HEK293 (cell line): Measurements from ENCODE around the gene SLC6A6.
A peak's percentile ranks its signal among the peaks of the same experiment; 100 is the strongest.

ENCODE experiments used
- CTCF ChIA-PET: fragments of 350-600 bp; formaldehyde crosslinking; extraction: SDS; loops from one replicate; lab custom pipeline; 2021; ENCODE audit warnings: antibody characterized with exemption; lab: Yijun Ruan, JAX
- POLR2A ChIA-PET: fragments of 300-600 bp; formaldehyde crosslinking; extraction: SDS; loops from one replicate; lab custom pipeline; 2020; ENCODE audit warnings: antibody characterized with exemption, inconsistent platforms; lab: Yijun Ruan, JAX
- H3K27ac ChIP-seq: fragments of 200-500 bp; sonication (Bioruptor generic); 2 replicates; pipeline ENCODE4 v1.5.1; 2014; ENCODE audit warnings: low read depth, low read length, control low read depth, inconsistent platforms; ENCODE audit errors: extremely low read depth
- H3K36me3 ChIP-seq, 2 experiments: fragments of 200-500 bp in 1 of 2; sonication (Bioruptor generic) in 1 of 2; 1 replicate in 1 of 2; 2 replicates in 1 of 2; pipeline ENCODE4 v1.5.1; 2014 to 2017; ENCODE audit warnings: inconsistent platforms in 2 of 2, low read length in 2 of 2; ENCODE audit not compliant: control insufficient read depth in 2 of 2, insufficient read depth in 1 of 2
- H3K4me1 ChIP-seq: fragments of 200-500 bp; sonication (Bioruptor generic); 2 replicates; pipeline ENCODE4 v1.5.1; 2014; ENCODE audit warnings: mild to moderate bottlenecking, low read length, inconsistent platforms; ENCODE audit not compliant: control insufficient read depth, insufficient read depth
- H3K4me3 ChIP-seq: 2 replicates; pipeline ENCODE4 v1.5.1; 2011; ENCODE audit warnings: low read depth, mild to moderate bottlenecking, control low read depth, low read length, moderate library complexity
- H3K9me3 ChIP-seq: fragments of 200-500 bp; sonication (Bioruptor generic); 2 replicates; pipeline ENCODE4 v1.5.1; 2014; ENCODE audit warnings: low read depth, low read length, inconsistent platforms; ENCODE audit not compliant: control insufficient read depth, insufficient read depth
- FEZF1 ChIP-seq: fragments of 450-650 bp; formaldehyde crosslinking; IDR thresholded peaks from 2 replicates; pipeline ENCODE4 v1.5.1; 2016; ENCODE audit warnings: missing biosample characterization, missing genetic modification characterization
- GFI1B ChIP-seq: fragments of 450-650 bp; formaldehyde crosslinking; IDR thresholded peaks from 2 replicates; pipeline ENCODE4 v1.5.1; 2016; ENCODE audit warnings: missing biosample characterization, missing genetic modification characterization
- KLF1 ChIP-seq: fragments of 450-650 bp; formaldehyde crosslinking; IDR thresholded peaks from 2 replicates; pipeline ENCODE4 v1.5.1; 2016; ENCODE audit warnings: missing biosample characterization, missing genetic modification characterization
- TCF7L2 ChIP-seq: IDR thresholded peaks from 2 replicates; pipeline ENCODE4 v1.6.1; 2011; ENCODE audit warnings: low read depth, mild to moderate bottlenecking, inconsistent platforms, low read length, moderate library complexity, borderline replicate concordance
- YY1 ChIP-seq: fragments of 450-650 bp; formaldehyde crosslinking; IDR thresholded peaks from 2 replicates; pipeline ENCODE4 v1.5.1; 2018; ENCODE audit warnings: missing biosample characterization, missing genetic modification characterization
- ZBTB7A ChIP-seq: fragments of 450-650 bp; formaldehyde crosslinking; IDR thresholded peaks from 2 replicates; pipeline ENCODE4 v1.5.1; 2016; ENCODE audit warnings: low read depth, missing biosample characterization, missing genetic modification characterization
- ZEB2 ChIP-seq: fragments of 450-650 bp; formaldehyde crosslinking; IDR thresholded peaks from 2 replicates; pipeline ENCODE4 v1.5.1; 2016; ENCODE audit warnings: missing biosample characterization, missing genetic modification characterization
- ZNF114 ChIP-seq: fragments of 450-650 bp; formaldehyde crosslinking; IDR thresholded peaks from 2 replicates; pipeline ENCODE4 v1.5.0; 2017; ENCODE audit warnings: missing biosample characterization, missing genetic modification characterization
- ZNF23 ChIP-seq: fragments of 450-650 bp; formaldehyde crosslinking; IDR thresholded peaks from 2 replicates; pipeline ENCODE4 v1.5.1; 2016; ENCODE audit warnings: missing biosample characterization, missing genetic modification characterization, borderline replicate concordance
- ZNF585B ChIP-seq: fragments of 450-650 bp; formaldehyde crosslinking; IDR thresholded peaks from 2 replicates; pipeline ENCODE4 v1.5.1; 2016; ENCODE audit warnings: missing biosample characterization, missing genetic modification characterization
- ZNF629 ChIP-seq: fragments of 450-650 bp; formaldehyde crosslinking; IDR thresholded peaks from 2 replicates; pipeline ENCODE4 v1.5.1; 2017; ENCODE audit warnings: missing biosample characterization, missing genetic modification characterization
- ZNF654 ChIP-seq: fragments of 450-650 bp; formaldehyde crosslinking; IDR thresholded peaks from 2 replicates; pipeline ENCODE4 v1.5.1; 2016; ENCODE audit warnings: low read depth, missing biosample characterization, missing genetic modification characterization
- ZNF837 ChIP-seq: fragments of 450-650 bp; formaldehyde crosslinking; IDR thresholded peaks from 2 replicates; pipeline ENCODE4 v1.5.1; 2016; ENCODE audit warnings: missing biosample characterization, missing genetic modification characterization
- ZNF843 ChIP-seq: fragments of 450-650 bp; formaldehyde crosslinking; IDR thresholded peaks from 2 replicates; pipeline ENCODE4 v1.5.1; 2016; ENCODE audit warnings: missing biosample characterization, missing genetic modification characterization
- TF ChIP-seq, protein P1 (sequence below): fragments of 450-650 bp; formaldehyde crosslinking; IDR thresholded peaks from 2 replicates; pipeline ENCODE4 v1.5.1; 2016; ENCODE audit warnings: missing biosample characterization, missing genetic modification characterization
- TF ChIP-seq, protein P2 (sequence below): fragments of 450-650 bp; formaldehyde crosslinking; IDR thresholded peaks from 2 replicates; pipeline ENCODE4 v1.5.1; 2016; ENCODE audit warnings: missing biosample characterization, missing genetic modification characterization
- TF ChIP-seq, protein P3 (sequence below): IDR thresholded peaks from 2 replicates; pipeline ENCODE4 v1.6.1; 2011; ENCODE audit warnings: mild to moderate bottlenecking, low read depth, low read length, borderline replicate concordance
- TF ChIP-seq, protein P4 (sequence below): fragments of 450-650 bp; formaldehyde crosslinking; IDR thresholded peaks from 2 replicates; pipeline ENCODE4 v1.5.1; 2016; ENCODE audit warnings: missing biosample characterization, missing genetic modification characterization
- TF ChIP-seq, protein P5 (sequence below): fragments of 450-650 bp; formaldehyde crosslinking; IDR thresholded peaks from 2 replicates; pipeline ENCODE4 v1.5.1; 2016; ENCODE audit warnings: missing biosample characterization, missing genetic modification characterization
- TF ChIP-seq, protein P6 (sequence below): fragments of 450-650 bp; formaldehyde crosslinking; IDR thresholded peaks from 2 replicates; pipeline ENCODE4 v1.5.1; 2017; ENCODE audit warnings: missing biosample characterization, missing genetic modification characterization

SLC6A6 gene

DNA sequence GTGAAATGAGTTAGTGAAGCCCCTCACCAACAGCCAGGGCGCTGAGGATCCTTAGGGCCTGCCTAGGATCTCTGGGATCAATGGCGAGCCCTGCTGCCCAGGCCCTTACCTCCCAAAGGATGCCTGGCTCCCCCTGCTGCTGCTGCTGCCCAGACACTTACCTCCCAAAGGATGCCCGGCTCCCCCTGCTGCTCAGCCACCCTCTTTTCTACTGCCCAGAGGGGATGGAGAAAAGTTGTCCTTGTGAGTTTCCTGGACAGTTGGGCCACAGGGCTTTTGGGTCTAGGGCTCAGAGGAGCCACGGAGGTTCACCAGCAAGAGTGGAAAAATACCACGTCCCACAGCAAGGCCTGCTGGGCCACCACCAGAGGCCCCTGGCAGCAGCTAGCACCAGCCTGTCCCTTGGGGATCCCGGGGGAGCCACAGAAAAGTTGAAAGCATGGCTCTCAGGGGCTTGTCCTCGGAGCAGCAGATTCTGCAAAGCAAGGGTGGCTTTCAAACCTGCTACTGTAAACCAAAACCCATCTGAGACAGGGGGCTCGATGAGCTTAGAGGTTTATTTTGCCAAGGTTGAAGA, 59.4 kb downstream of the SLC6A6 start (continued):
- TF ChIP-seq, protein P1, sequence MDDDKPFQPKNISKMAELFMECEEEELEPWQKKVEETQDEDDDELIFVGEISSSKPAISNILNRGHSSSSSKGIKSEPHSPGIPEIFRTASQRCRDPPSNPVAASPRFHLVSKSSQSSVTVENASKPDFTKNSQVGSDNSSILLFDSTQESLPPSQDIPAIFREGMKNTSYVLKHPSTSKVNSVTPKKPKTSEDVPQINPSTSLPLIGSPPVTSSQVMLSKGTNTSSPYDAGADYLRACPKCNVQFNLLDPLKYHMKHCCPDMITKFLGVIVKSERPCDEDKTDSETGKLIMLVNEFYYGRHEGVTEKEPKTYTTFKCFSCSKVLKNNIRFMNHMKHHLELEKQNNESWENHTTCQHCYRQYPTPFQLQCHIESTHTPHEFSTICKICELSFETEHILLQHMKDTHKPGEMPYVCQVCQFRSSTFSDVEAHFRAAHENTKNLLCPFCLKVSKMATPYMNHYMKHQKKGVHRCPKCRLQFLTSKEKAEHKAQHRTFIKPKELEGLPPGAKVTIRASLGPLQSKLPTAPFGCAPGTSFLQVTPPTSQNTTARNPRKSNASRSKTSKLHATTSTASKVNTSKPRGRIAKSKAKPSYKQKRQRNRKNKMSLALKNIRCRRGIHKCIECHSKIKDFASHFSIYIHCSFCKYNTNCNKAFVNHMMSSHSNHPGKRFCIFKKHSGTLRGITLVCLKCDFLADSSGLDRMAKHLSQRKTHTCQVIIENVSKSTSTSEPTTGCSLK, result no peak
- TF ChIP-seq KLF1, result no peak
- peak; percentile 69 for TF ChIP-seq ZNF654 (tag by site-specific recombination)
- TF ChIP-seq, protein P2, sequence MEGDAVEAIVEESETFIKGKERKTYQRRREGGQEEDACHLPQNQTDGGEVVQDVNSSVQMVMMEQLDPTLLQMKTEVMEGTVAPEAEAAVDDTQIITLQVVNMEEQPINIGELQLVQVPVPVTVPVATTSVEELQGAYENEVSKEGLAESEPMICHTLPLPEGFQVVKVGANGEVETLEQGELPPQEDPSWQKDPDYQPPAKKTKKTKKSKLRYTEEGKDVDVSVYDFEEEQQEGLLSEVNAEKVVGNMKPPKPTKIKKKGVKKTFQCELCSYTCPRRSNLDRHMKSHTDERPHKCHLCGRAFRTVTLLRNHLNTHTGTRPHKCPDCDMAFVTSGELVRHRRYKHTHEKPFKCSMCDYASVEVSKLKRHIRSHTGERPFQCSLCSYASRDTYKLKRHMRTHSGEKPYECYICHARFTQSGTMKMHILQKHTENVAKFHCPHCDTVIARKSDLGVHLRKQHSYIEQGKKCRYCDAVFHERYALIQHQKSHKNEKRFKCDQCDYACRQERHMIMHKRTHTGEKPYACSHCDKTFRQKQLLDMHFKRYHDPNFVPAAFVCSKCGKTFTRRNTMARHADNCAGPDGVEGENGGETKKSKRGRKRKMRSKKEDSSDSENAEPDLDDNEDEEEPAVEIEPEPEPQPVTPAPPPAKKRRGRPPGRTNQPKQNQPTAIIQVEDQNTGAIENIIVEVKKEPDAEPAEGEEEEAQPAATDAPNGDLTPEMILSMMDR (tag by site-specific recombination), result peak; percentile 98

DNA sequence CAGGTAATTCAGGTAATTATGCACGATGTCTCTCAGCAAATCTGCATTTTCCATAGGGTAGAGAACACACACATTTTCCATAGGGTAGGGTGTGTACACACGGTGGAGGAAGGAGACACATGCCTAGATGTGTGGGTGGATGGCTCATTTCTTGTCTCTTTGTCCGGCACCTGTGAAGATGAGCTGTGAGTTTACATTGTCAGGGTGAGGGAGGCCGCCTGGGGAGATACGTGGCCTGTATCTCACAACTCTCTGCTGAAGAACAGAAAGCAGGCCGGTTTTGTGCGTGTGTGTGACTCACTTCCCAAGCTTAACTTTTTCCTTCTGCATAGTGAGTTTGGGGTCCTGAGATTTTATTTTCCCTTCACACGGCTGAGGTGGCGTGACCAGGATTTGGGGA, 60.3 kb downstream of the SLC6A6 start:
- H3K27ac ChIP-seq, result no peak overlapping the region
- ChIA-PET POLR2A (no interaction called here), CTCF (interaction anchor here (0.6 to 14.4 kb wide), 19 partner anchors 10 to 262 kb away, joined by 3 to 163 read pairs (median 4); partner anchors contain the start of gene SLC6A6)
- TF ChIP-seq KLF1, result no peak
- TF ChIP-seq ZNF837, result no peak
- TF ChIP-seq FEZF1, result no peak
- no peak for TF ChIP-seq YY1 (tag by site-specific recombination)
- TF ChIP-seq ZNF843 (tag by site-specific recombination), result no peak
- TF ChIP-seq, protein P3, sequence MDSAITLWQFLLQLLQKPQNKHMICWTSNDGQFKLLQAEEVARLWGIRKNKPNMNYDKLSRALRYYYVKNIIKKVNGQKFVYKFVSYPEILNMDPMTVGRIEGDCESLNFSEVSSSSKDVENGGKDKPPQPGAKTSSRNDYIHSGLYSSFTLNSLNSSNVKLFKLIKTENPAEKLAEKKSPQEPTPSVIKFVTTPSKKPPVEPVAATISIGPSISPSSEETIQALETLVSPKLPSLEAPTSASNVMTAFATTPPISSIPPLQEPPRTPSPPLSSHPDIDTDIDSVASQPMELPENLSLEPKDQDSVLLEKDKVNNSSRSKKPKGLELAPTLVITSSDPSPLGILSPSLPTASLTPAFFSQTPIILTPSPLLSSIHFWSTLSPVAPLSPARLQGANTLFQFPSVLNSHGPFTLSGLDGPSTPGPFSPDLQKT, result no peak
- no peak for TF ChIP-seq ZNF629
- no peak for TF ChIP-seq ZNF114 (tag by site-specific recombination)
- TF ChIP-seq, protein P4, sequence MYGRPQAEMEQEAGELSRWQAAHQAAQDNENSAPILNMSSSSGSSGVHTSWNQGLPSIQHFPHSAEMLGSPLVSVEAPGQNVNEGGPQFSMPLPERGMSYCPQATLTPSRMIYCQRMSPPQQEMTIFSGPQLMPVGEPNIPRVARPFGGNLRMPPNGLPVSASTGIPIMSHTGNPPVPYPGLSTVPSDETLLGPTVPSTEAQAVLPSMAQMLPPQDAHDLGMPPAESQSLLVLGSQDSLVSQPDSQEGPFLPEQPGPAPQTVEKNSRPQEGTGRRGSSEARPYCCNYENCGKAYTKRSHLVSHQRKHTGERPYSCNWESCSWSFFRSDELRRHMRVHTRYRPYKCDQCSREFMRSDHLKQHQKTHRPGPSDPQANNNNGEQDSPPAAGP (tag by site-specific recombination), result no peak
- TF ChIP-seq GFI1B (tag by site-specific recombination), result no peak
- no peaks in the 10 kb centered on the region for H3K9me3 ChIP-seq
- no peak overlapping the region for H3K4me3 ChIP-seq
- H3K36me3 ChIP-seq, result peaks cover 0 to 35% of the 10 kb centered on the region in 2 experiments; a peak in 2 of 3 replicates
- H3K4me1 ChIP-seq, result no peaks in the 10 kb centered on the region; the same call in 1 of the 2 replicates

DNA sequence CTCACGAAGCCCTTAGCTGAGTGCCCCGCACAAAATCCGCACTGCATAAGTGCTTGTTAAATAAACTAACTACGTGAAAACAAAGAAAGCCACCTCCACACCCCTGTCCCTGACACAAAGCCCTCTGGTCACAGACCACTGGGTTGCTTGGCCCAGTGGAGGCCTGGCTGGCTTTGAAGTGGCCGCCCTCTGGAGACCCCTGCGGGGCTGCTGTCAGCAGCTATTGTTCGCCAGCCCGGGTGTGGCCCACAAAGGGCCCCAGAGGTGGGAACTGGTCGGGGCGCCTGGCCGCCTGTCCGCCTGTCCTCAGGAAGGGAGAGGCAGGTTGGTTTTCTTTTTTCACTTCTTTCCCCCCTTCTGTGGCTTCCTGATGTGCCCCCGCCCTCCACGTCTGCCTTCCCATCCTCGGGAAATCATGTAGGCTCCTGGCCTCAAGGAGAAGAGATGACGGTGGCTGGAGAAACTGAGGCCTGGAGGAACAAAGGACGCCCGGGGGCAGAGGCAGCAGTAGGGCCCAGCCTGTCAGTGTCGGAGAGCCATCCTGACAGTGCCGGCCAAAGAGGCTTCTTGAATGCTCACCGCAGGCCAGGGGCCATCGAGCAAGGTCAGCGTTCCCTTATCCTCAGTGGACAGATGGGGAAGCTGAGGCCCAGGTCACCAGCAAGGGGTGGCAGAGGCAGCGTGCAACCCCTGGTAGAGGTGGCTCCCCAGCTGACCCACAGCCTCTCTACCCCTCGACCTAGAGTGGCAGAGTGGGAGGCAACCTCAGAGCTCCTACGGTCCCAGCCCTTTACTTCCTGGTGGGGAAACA, 61.1 kb downstream of the SLC6A6 start:
- ChIA-PET CTCF (interaction anchor here (0.8 to 14.4 kb wide), 9 partner anchors 9 to 260 kb away, joined by 3 to 163 read pairs (median 7); no protein-coding TSS in a partner anchor), POLR2A (no interaction called here)
- no peaks in the 10 kb centered on the region for H3K9me3 ChIP-seq
- no peak overlapping the region for H3K4me3 ChIP-seq
- H3K36me3 ChIP-seq, result peaks cover 0 to 35% of the 10 kb centered on the region in 2 experiments; a peak in 2 of 3 replicates
- H3K27ac ChIP-seq, result no peak overlapping the region
- H3K4me1 ChIP-seq, result no peaks in the 10 kb centered on the region; the same call in 1 of the 2 replicates
- TF ChIP-seq ZNF23, result no peak
- no peak for TF ChIP-seq ZBTB7A (tag by site-specific recombination)
- TF ChIP-seq ZNF585B (tag by site-specific recombination), result no peak
- TF ChIP-seq, protein P5, sequence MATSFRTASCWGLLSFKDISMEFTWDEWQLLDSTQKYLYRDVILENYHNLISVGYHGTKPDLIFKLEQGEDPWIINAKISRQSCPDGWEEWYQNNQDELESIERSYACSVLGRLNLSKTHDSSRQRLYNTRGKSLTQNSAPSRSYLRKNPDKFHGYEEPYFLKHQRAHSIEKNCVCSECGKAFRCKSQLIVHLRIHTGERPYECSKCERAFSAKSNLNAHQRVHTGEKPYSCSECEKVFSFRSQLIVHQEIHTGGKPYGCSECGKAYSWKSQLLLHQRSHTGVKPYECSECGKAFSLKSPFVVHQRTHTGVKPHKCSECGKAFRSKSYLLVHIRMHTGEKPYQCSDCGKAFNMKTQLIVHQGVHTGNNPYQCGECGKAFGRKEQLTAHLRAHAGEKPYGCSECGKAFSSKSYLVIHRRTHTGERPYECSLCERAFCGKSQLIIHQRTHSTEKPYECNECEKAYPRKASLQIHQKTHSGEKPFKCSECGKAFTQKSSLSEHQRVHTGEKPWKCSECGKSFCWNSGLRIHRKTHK, result no peak
- peak; percentile 50; the same call in 1 of the 2 replicates for TF ChIP-seq TCF7L2
- no peak for TF ChIP-seq ZEB2 (tag by site-specific recombination)
- TF ChIP-seq, protein P6, sequence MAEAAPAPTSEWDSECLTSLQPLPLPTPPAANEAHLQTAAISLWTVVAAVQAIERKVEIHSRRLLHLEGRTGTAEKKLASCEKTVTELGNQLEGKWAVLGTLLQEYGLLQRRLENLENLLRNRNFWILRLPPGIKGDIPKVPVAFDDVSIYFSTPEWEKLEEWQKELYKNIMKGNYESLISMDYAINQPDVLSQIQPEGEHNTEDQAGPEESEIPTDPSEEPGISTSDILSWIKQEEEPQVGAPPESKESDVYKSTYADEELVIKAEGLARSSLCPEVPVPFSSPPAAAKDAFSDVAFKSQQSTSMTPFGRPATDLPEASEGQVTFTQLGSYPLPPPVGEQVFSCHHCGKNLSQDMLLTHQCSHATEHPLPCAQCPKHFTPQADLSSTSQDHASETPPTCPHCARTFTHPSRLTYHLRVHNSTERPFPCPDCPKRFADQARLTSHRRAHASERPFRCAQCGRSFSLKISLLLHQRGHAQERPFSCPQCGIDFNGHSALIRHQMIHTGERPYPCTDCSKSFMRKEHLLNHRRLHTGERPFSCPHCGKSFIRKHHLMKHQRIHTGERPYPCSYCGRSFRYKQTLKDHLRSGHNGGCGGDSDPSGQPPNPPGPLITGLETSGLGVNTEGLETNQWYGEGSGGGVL (tag by site-specific recombination), result no peak
